OCI-M2 (cell line): ENCODE results near the gene NFE2L1.
A peak's percentile ranks its signal among the peaks of the same experiment; 100 is the strongest.
"Not testable (repeated sequence)": the region's sequence is repeated elsewhere in the genome, so short reads cannot be mapped to it uniquely, and the experiment has no call there.

Source experiments
- DNase-seq: peaks from one replicate; lab custom pipeline; 2025; ENCODE audit not compliant: unreplicated experiment; lab: John Stamatoyannopoulos, UW

Gene NFE2L1

DNA sequence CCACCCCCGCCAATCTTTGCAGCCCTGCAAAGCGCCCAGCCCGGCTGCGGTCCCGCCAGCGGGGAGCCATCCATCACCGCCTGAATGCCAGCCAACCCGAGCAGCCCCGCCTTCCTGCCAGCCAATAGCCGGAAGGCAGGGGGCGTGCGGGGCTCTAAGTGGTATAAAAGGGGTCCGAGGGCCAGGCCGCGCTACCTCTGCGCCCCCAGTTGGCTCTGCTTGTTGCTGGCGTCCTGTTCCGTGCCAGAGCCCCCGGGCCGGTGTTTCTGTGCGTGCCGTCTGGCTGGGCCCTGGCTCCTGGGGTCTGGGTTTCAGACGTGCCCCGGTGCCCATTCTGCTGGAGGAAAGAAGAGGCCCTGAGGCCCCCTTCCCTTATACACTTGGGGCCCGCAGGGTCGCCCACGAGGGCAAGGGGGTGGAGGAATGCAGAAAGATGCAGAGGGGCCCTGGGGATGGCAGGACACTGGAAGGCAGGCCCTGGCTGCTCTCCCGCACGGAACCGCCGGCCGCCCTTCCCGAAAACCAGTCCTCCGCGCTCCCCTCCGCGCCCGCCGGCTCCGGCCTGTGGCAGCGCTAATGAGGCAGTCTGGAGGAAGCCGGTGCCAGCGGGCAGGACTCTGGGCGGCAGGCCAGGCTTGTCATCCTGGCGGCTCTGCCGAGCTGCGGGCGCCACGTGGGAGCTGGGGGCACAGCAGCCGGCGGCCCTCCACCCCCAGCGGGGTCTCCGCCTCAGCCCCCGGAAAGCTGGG, 24.6 kb upstream of the NFE2L1 start:
- no peak for DNase-seq

DNA sequence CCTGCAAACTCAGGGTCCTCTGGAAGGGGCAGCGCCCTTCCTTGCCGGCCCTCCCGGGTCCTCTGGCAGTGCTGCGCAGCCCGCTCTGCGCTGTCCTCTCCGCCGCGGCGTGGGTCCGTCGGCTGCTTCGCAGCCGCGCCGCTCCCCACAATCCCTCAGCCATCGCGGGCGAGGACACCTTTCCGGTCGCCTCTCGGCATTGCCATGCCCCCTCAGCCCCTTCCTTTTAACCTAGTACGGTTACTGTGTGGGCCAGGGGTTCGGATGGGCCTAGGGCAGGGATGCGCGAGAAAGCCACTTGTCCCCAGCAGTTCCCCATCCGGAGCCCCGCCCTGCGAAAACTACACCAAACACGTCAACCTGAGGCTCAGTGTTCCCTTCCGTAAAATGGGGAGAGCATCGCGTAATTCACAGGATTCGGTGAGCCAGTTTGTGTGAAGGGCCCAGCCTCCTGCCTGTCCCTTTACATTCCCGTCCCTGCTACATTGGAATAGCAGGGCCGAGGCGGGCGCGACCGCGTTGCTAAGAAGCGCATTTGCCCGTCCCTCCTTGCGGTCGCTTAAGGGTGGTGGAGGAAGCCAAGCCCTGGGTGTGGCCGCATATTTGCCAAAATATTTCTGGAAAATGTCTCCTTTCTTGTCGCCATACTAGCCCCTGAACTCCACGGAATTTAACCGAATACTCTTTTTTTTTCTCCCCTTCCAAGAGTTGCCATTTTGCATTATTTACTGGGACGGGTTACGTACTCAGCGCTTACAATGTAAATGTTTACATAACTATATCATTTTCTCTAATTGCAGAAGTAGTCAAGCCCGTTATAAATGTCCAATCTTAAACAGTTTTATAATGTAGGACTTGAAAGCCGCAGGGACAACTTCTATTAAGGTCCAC, 23.8 kb upstream of the NFE2L1 start:
- DNase-seq: no peak

DNA sequence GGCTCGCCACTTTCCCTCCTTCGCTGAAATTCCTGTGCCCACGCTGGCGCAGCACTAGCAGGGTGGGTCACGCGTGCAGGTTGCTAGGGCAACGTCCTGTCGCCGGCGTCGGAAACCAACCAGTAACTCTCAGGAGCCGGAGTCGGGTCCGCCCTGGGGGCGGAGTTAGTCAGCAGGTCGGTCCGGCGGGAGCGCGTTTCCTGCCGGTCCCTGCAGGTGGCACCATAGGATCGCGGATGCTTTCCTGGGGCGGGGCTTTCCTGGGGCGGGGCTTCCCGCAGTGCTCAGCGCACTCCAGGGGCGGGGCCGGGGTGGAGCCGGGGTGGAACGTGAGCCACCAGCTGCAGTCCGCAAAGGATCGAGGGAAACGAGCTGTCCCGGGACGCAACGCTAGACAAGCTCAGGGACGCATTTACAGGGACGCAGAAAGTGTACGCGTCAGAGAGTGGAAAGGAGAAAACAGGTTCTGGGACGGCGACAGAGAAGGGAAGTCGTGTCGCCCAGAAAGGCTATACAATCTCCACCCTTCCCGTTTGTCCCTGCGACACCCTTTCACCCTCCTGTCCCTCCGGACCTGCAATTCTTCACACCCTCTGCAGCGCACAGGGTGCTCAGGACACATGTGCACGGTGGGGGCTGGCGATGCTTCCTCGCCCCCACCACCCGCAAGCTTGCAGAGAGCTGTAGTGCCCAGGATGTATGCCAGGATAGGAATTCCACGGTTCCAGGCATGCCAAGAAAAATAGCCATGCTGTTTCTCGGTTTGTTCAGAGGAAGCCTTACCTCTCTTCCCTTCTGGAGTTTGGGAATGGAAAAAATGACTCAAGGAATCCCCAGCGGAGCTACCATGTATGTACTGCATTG, 22.9 kb upstream of the NFE2L1 start:
- peak; percentile 88 for DNase-seq

DNA sequence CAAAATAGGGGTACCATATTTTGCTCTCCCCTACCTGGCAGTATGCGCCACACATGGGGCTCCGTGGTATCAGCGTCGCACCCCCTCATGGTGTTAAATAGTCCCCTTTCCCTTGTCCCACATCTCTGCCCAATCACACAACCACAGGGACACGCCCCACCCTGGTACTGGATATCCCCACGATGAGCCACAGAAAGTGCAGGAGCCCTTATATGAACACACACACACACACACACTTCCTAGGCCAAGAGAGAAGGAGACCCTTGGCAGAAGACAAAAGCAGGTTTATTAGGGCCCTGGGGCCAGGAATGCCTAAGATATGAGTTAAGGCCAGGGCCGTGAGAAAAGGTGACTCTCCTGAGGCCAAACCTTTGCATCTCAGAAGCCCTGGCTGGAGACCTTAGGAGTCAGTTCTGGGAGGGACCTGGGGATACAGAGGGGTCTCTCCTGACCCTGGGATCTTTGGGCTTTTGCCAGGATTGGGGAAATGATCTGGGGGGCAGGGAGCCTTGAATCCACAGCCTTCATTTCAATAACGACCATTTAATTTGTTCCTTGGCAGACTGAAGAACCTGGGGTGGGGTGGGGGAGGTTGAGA, 22.2 kb upstream of the NFE2L1 start:
- DNase-seq: no peak

DNA sequence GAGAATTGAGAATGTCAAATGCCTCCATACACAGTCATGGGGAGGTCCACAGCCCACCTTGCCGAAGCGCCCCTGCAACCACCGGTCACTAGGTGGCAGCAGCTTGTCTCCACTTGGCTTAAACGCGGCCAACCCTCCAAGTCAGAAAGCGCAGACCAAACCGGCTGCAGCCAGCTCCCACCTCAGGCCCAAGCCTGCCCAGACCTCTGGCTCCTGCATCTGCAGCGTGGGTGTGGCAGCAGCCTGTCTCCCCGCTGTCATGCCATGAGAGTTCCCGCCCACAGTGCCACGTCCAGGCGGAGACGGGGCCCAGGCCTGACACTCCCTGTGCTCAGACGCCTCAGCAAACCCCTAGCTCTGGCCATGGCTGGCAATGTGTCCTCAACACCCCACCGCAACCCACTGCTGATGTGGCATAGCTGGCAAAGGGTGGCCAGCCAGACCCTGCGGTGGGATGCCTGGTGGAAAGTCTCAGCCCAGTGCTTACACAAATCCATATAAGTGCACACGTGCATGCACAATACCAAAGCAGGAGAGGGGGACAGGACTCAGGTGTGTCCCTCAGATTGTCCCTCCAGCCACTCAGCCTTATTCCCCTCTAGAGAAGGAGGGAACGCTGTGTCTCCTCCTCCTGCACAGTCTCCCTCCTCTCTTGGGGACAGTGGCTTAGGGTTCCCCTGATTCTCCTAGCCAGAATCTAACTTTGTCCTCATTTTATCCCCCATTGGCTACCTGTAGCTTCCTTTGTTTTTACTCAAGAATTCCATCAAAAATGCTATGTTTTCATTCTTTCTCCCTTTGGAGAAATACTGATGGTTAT, 21.4 kb upstream of the NFE2L1 start:
- peak; percentile 26 for DNase-seq

DNA sequence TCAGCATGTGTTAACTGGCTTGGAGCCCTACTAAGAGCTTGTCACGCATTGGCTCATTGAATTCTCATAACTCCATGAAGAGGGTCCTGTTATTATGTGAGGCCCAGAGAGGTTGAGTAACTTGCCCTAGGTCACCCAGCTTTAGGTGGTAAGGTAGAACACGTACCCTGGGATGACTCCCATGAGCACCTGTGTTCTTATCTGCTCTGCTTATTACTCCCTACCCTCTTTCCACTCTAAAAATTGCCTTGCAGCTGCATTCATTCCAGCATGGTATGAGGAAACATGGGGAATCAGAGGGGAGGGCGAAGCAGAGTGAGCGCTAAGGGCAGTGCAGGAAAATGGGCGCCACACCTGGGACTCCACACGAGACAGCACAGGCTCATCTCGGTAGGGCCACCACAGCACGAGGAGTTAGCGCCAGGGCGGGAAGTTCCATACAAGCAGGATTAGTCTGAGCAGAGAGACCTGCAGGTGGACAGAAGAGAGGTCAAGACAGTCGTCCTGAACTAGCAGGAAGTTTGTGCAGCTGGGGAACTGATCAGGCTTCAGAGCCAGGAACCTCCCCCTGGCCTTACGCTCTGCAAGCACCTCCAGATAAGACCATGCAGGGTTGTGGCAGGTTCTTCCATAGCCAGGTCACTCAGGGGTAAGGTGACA, 20.7 kb upstream of the NFE2L1 start:
- no peak for DNase-seq

DNA sequence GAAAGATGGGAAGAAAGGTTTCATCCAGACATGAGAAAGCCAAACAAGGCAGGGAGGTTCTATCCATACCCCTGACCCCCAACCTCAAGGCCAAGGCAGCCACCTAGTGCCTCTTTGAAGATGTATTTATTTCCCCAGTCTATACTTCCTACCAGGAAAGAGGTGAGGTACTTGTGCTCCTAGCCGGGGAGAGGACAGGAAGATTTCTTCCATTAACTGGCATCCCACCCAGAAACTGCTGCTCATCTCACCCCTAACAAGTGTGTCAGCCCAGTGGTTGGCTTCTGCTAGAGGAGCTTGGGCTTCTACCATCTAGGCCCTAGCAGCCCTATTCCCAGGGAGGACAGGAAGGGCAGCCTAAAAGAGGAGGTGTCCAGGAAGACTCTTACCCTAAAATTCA, 19.4 kb upstream of the NFE2L1 start:
- no peak for DNase-seq

DNA sequence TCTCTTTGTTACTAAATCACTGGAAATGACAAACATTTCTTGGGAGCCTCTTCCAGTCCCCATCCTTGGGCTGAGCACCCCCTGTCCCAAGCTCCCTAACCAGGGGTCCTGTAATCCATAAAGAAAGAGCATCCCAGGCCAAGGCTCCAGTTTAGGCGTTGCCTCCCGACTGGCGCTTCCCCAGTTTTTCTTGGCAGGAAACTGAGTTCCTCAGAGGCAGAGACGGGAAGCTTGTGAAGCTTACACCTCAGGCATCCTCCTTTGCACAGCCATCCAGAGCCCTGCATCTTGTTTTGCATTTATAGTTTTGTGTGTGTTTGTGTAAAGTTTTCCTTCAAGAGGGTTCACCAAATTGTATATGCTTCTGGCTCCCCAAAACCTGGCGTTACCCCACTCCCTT, 17.6 kb upstream of the NFE2L1 start:
- no peak for DNase-seq

DNA sequence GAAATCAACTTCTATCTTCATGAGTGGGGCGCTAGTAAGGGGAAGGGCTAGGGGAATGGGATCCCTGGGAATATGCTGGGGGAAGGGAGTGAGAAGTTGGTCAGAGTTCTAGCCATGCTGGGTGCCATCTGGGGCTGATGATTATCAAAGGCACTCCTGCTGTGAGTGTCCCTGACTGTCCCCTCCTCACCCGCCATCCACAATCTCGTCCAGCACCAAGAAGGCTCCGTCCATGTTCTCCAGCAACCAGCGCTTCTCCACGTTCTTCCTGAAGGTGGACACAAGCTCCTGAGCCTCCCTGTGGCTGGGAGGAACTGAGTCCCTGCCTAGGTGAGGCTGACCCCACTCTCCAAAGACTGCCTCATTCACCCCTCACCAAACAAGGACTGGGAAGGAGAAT, 16.2 kb upstream of the NFE2L1 start:
- no peak for DNase-seq

DNA sequence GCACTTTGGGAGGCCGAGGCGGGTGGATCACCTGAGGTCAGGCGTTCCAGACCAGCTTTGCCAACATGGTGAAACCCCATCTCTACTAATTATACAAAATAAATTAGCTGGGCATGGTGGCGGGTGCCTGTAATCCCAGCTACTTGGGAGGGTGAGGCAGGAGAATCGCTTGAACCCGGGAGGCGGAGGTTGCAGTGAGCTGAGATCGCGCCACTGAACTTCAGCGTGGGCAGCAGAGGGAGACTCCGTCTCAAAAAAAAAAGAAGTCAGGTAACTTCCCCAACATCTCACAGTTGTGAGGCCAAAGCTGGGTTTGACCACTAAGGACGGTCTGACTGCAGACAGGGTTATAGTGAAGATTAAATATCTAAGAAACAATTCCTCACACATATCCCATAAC, 13.4 kb upstream of the NFE2L1 start:
- DNase-seq: not testable (repeated sequence)

DNA sequence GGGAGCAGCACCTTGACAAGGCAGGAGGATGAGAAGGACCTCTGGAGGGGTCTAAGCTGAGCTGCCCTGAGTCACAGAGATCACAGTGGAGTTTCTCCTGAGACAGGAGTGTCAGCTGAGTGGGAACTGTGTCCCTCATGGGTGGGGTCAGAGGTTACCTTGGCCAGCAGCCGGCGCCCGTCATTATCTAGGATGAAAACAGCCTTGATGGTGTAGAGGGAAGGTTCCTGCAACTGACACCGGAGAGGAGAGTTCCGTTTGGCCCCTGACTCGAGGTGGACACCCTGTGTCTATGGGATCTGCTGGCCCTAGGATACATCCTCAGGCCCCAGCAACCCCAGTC, 11.5 kb upstream of the NFE2L1 start:
- DNase-seq: no peak

DNA sequence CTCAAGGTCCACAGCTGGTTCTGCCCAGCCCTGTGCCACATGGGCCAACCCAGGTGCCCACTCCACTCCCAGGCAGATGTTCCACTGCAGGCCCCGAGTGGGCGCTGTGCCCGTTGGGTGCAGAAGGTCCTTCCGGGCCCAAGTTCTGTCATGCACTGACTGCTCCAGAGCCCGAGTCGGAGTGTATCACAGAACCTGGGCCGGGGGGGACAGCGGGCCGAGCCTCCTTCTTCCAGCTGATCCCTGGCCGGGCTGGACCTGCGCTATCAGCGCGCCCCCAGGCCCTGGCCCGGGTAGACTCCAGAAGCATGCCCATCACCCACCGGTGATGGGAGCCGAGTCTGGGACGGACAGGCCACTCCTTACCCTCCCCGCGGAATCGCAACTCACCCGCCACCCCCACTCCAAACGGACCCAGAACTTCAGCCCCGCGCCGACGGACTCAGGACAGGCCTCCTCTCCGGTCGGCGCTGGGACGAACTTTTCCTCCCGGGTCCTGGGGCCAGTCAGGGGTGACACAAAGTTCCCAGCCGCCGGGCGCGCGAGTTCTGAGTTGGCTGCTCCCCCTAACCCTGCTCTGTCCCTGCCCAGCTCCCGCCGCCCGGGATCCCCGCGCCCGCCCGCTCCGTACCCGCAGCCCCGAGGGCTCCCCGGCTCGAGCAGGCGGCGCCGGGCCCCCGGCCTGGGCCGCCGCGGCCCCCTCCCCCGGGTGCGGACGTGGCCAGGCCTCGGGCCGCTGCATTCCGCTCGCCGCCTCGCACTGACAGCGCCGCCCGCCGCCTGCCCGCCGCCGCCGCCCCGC, 10.9 kb upstream of the NFE2L1 start, which contains the start of gene COPZ2:
Gene COPZ2 (minus strand): TSS at position 762 of the 802 bp plus-strand sequence. CDS start 20 bp downstream, at position 742.
- no peak for DNase-seq

DNA sequence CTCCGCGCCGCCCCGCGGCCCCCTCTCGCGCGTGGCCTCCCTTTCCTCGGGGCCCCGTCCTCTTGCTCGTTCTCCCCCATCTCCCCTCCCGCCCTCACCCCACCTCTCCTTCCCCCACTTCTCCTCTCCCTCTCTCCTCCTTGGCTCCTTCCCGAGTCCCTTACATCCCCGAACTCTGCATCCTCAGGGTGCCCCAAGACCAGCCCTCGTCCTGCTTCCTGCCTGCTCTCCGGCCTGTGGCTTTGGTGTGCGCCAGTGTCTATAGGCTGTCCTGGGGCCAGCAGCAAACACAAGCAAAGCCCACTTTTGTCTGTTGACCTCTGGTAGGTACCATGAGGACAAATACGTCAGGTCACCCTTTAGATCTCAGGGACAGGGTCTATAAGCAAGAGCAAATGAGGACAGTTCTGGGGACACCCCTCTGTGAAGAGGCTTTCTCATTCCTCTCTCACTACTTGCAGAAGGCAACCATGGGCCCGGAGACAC, 10.3 kb upstream of the NFE2L1 start:
- DNase-seq: no peak

DNA sequence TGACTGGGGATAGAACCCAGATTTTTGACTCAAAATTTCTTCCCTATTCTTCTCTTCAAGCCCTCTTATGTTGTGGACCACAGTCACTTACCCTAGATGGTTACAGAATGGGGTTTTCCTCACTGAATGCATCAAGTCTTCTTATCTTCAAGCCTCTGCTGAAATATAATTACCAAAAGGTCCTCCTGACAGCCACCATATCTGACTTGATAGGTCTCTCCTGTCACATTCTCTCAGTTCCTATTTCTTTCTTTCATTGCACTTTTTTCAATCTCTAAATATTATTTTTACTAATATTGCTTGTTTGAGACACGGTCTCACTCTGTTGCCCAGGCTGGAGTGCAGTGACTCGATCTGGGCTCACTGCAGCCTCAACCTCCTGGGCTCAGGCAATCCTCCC, 9.5 kb upstream of the NFE2L1 start:
- no peak for DNase-seq

DNA sequence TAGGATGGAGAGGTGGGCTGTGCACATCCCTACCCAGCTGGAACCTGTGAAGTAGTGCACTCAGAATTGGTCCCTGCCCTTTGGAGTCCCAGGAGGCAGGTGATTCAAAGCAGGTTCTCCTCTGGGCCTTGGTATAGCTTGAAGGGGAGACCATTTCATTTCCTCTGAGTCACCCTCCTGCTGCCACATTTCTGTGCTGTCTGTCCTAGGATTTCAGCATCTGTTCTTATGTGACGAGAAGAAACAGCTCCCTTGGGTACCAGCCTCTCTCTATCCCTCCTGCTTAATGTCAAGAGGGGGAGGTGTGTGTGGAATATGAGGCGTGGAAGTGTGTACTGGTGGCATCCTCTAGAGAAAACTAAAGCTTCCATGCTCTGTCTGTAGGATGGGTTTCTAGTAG, 5.0 kb upstream of the NFE2L1 start:
- DNase-seq: no peak

DNA sequence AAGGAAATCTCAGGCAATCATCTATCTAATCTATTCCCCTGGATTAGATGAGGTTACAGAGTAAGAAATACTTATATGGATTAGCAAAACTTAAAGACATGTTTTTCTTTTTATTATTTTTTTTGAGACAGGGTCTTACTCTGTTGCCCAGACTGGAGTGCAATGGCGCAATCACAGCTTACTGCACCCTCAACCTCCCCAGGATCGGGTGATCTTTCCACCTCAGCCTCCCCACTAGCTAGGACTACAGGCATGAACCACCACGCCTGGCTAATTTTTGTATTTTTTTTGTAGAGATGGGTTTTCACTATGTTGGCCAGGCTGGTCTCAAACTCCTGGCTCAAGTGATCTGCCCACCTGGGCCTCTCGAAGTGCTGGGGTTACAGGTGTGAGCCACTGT, 3.3 kb upstream of the NFE2L1 start:
- no peak for DNase-seq

DNA sequence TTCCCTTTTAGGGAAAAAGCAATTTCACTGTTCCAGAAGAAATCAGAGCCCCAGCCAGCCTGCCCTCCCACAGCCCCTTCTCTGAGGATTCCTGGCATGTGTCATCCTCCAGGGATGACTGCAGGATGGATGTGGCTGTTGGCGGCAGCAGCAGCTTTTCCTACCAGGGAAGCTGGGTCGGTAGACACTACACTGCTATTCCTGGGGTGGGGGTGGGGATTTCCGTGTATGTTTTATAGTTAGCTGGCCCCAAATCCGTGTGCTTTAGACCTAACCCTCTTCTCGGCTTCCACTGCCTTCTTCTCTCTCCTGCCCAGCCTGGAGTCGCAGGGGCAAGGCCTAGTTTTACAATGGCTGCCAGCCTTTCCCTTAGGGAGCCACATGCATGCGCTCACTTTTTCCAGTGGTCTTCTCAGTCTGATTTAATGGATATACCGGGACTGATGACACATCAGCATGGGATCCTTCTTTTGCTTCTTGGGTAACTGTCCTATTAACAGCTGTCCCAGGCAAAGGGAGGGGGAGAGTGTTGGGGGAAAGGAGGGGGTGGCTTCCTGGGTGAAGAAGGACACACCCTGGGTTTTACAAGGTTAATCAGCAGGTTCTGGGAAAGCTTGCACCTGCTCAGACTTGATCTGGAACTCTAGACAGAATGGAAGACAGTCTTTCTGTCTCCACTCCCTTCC, 2.7 kb upstream of the NFE2L1 start:
- DNase-seq: no peak

DNA sequence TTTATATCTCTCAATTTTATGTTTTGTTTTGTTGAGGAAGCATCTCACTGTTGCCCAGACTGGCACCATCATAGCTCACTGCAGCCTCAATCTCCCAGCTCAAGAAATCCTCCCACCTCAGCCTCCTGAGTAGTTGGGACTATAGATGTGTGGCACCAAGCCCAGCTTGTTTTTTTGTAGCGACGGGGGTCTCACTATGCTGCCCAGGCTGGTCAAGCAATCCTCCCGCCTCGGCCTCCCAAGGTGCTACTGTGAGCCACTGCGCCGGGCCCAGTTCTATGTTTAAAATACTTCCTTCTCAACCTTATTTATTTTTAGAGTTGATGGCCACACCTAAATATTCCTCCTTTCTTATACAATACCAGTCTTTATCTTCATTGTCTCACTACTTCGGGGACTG, 1.9 kb upstream of the NFE2L1 start:
- no peak for DNase-seq
